DND-41 (cell line): ENCODE data around the gene ZNF746.

Source experiments
- ATAC-seq: fragments of 200-7000 bp; cut with Tn5 transposase; 3 replicates; pipeline ENCODE4 v1.9.1; 2021; ENCODE audit warnings: low read depth; ENCODE audit not compliant: insufficient read depth
- DNase-seq: peaks from one replicate; pipeline ENCODE4 v3.0.0-alpha.2; 2020
- H2AFZ ChIP-seq: 2 replicates; pipeline ENCODE4 v1.6.0; 2012; ENCODE audit warnings: low read depth, low read length
- H3K27ac ChIP-seq: 2 replicates; pipeline ENCODE4 v1.5.1; 2012; ENCODE audit warnings: low read length, inconsistent platforms
- H3K27me3 ChIP-seq: fragments of 200-600 bp; sonication (generic); 2 replicates; pipeline ENCODE4 v1.6.0; 2012; ENCODE audit warnings: low read length, mild to moderate bottlenecking, inconsistent platforms; ENCODE audit not compliant: insufficient read depth, poor library complexity
- H3K36me3 ChIP-seq: 2 replicates; pipeline ENCODE4 v1.5.1; 2012; ENCODE audit warnings: low read length, inconsistent platforms; ENCODE audit not compliant: insufficient read depth
- H3K4me1 ChIP-seq: 2 replicates; pipeline ENCODE4 v1.5.1; 2012; ENCODE audit warnings: mild to moderate bottlenecking, low read length; ENCODE audit not compliant: insufficient read depth
- H3K4me2 ChIP-seq: 2 replicates; pipeline ENCODE4 v1.6.0; 2012; ENCODE audit warnings: mild to moderate bottlenecking, moderate library complexity, low read length, inconsistent platforms; ENCODE audit not compliant: insufficient read depth
- H3K4me3 ChIP-seq, 2 experiments: fragments of 200-600 bp in 1 of 2; shearing (Covaris generic) in 1 of 2; 2 replicates each; pipeline ENCODE4 v1.5.1; 2012 to 2016; ENCODE audit warnings: inconsistent platforms in 2 of 2, low read length in 2 of 2, mild to moderate bottlenecking in 2 of 2, low read depth in 1 of 2, moderate library complexity in 1 of 2
- H3K79me2 ChIP-seq: 2 replicates; pipeline ENCODE4 v1.6.0; 2012; ENCODE audit warnings: low read length, inconsistent platforms; ENCODE audit not compliant: insufficient read depth
- H3K9ac ChIP-seq: 2 replicates; pipeline ENCODE4 v1.6.0; 2012; ENCODE audit warnings: low read depth, mild to moderate bottlenecking, inconsistent platforms, low read length, moderate library complexity
- H3K9me3 ChIP-seq: 2 replicates; pipeline ENCODE4 v1.5.1; 2012; ENCODE audit warnings: low read length, moderate library complexity, mild to moderate bottlenecking, inconsistent platforms; ENCODE audit not compliant: insufficient read depth, severe bottlenecking
- H4K20me1 ChIP-seq: 2 replicates; pipeline ENCODE4 v1.6.0; 2012; ENCODE audit warnings: low read length; ENCODE audit not compliant: insufficient read depth
- EZH2 ChIP-seq: IDR thresholded peaks from 3 replicates; pipeline ENCODE4 v1.6.1; 2012; ENCODE audit warnings: borderline replicate concordance, low read depth, mild to moderate bottlenecking, moderate library complexity, low read length, inconsistent platforms; ENCODE audit not compliant: severe bottlenecking
- TF ChIP-seq, protein P1 (sequence below): IDR thresholded peaks from 2 replicates; pipeline ENCODE4 v1.5.1; 2012; ENCODE audit warnings: borderline replicate concordance, low read length, moderate library complexity, mild to moderate bottlenecking; ENCODE audit not compliant: poor library complexity, severe bottlenecking; ENCODE audit errors: extremely low read depth

Gene ZNF746

DNA sequence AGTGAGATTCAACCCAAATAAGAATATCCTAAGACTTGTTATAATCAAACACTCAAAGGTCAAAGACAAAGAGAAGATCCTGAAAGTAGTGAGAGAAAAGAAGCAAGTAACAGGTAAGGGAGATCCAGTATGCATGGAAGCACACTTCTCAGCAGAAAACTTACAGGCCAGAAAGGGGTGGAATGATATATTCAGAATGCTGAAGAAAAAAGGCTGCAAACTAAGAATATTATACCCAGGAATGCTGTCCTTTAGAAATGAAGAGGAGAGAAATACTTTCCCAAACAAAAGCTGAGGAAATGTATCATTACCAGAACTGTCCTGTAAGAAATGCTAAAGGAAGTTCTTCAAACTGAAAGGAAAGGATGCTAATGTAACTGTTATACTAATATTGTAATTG lies 12.6 kb upstream of the ZNF746 start:
- Histone ChIP-seq H3K9me3 (peaks cover 24% of the 10 kb centered on the region), H4K20me1 (no peaks in the 10 kb centered on the region), H3K79me2 (no peaks in the 10 kb centered on the region), H3K36me3 (no peaks in the 10 kb centered on the region), H3K9ac (no peak overlapping the region), H3K4me2 (no peak overlapping the region), H3K27me3 (no peaks in the 10 kb centered on the region), H3K4me1 (no peaks in the 10 kb centered on the region), H2AFZ (no peak overlapping the region), H3K27ac (no peak overlapping the region), H3K4me3 (no peak overlapping the region)
- DNase-seq (no peak), ATAC-seq (no peak)
- TF ChIP-seq, protein P1, sequence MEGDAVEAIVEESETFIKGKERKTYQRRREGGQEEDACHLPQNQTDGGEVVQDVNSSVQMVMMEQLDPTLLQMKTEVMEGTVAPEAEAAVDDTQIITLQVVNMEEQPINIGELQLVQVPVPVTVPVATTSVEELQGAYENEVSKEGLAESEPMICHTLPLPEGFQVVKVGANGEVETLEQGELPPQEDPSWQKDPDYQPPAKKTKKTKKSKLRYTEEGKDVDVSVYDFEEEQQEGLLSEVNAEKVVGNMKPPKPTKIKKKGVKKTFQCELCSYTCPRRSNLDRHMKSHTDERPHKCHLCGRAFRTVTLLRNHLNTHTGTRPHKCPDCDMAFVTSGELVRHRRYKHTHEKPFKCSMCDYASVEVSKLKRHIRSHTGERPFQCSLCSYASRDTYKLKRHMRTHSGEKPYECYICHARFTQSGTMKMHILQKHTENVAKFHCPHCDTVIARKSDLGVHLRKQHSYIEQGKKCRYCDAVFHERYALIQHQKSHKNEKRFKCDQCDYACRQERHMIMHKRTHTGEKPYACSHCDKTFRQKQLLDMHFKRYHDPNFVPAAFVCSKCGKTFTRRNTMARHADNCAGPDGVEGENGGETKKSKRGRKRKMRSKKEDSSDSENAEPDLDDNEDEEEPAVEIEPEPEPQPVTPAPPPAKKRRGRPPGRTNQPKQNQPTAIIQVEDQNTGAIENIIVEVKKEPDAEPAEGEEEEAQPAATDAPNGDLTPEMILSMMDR, result no peak
- no peak for TF ChIP-seq EZH2

DNA sequence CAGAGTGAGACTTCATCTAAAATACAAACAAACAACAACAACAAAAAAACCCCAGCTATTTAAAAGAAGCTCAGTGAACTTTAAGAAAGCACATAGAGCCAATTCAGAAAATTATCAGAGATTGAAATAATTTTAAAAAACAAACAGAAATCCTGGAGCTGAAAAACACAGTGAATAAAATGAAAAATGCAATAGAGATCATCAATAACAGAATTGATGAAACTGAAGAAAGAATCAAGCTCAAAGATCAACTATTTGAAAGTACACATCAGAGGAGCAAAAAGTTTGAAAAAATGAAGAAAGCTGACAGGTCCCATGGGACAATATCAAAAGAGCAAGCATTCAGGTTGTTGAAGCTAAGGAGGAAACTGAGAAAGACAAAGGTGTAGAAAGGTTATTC lies 12.2 kb upstream of the ZNF746 start:
- Histone ChIP-seq H3K4me3 (no peak overlapping the region), H3K79me2 (no peaks in the 10 kb centered on the region), H3K9ac (no peak overlapping the region), H4K20me1 (no peaks in the 10 kb centered on the region), H3K4me2 (no peak overlapping the region), H3K36me3 (no peaks in the 10 kb centered on the region), H2AFZ (no peak overlapping the region), H3K27me3 (no peaks in the 10 kb centered on the region), H3K9me3 (peaks cover 24% of the 10 kb centered on the region), H3K4me1 (no peaks in the 10 kb centered on the region), H3K27ac (no peak overlapping the region)
- TF ChIP-seq, protein P1, result no peak
- TF ChIP-seq EZH2, result no peak
- no peak for ATAC-seq
- no peak for DNase-seq

DNA sequence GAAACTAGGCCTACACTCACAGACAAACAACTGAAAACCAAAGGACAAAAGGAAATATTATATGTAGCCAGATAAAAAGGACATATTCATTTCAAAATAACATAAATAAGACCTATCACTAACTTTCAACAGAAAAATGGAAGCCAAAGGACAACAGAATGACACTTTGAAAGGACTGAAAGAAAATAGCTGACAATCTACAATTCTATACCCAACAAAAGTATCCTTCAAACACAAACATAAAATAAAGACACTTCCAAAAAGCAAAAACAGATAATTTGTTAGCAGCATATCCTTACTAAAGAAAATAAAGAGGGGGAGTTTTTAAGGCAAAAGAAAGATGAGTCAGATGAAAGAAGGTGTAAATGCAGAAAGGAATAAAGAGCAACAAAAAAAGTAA lies 7.9 kb upstream of the ZNF746 start:
- Histone ChIP-seq H3K36me3 (no peaks in the 10 kb centered on the region), H3K79me2 (no peaks in the 10 kb centered on the region), H3K9me3 (peaks cover 24% of the 10 kb centered on the region), H3K9ac (no peak overlapping the region), H4K20me1 (no peaks in the 10 kb centered on the region), H3K4me2 (no peak overlapping the region), H3K4me3 (no peak overlapping the region), H3K27me3 (no peaks in the 10 kb centered on the region), H3K27ac (no peak overlapping the region), H3K4me1 (no peaks in the 10 kb centered on the region), H2AFZ (no peak overlapping the region)
- TF ChIP-seq, protein P1, result no peak
- no peak for TF ChIP-seq EZH2
- no peak for ATAC-seq
- no peak for DNase-seq

DNA sequence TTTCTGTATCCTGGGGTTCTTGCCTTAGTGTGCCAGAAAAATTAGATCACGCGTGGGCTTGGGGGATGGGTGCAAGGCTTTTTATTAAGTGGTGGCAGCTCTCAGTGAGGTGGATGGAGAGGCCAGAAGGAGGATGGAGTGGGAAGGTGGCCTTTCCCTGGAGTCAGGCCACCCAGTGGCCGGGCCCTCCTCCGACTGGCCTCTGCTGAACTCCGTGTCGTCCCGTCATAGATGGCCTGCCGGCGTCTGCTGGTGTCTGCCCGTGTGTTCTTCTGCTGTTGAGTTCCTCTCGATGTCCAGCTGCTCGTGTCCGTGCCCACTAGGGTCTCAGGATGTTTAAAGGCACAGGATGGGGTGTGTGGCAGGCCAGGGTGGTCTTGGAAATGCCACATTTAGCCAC lies 4.0 kb upstream of the ZNF746 start:
- no peak for TF ChIP-seq EZH2
- TF ChIP-seq, protein P1, result no peak
- Histone ChIP-seq H3K27me3 (no peaks in the 10 kb centered on the region), H3K36me3 (no peaks in the 10 kb centered on the region; the same call in 1 of the 2 replicates), H3K9me3 (peaks cover 12% of the 10 kb centered on the region), H3K79me2 (peaks cover 9% of the 10 kb centered on the region), H4K20me1 (no peaks in the 10 kb centered on the region), H3K27ac (no peak overlapping the region), H3K4me3 (no peak overlapping the region), H3K4me1 (peaks cover 12% of the 10 kb centered on the region), H2AFZ (no peak overlapping the region), H3K4me2 (no peak overlapping the region), H3K9ac (no peak overlapping the region)
- DNase-seq (no peak), ATAC-seq (no peak)
